Type B pancreatic cell (in vitro differentiated cells): ENCODE results near the gene NATD1. TPM values are rescaled to one million over a fixed set of nuclear protein-coding genes. Genes with fewer than 3 reads are reported as not detected.

ENCODE experiments used
- DNase-seq: peaks from one replicate; pipeline ENCODE4 v3.0.0; 2021; ENCODE audit warnings: mixed read lengths; ENCODE audit not compliant: unreplicated experiment; ENCODE audit errors: extremely low spot score
- H3K27ac Mint-ChIP-seq: 2 replicates; pipeline ENCODE4 v1.8.0; 2021; ENCODE audit warnings: mild to moderate bottlenecking, mixed read lengths
- H3K27me3 Mint-ChIP-seq: 2 replicates; pipeline ENCODE4 v1.8.0; 2021; ENCODE audit warnings: mixed read lengths
- H3K36me3 Mint-ChIP-seq: 2 replicates; pipeline ENCODE4 v1.8.0; 2021; ENCODE audit warnings: mixed read lengths
- H3K4me1 Mint-ChIP-seq: one replicate; pipeline ENCODE4 v1.8.0; 2021; ENCODE audit warnings: mixed read lengths; ENCODE audit not compliant: unreplicated experiment
- H3K4me3 Mint-ChIP-seq: 2 replicates; pipeline ENCODE4 v1.8.0; 2021; ENCODE audit warnings: mild to moderate bottlenecking, mixed read lengths
- H3K9me3 Mint-ChIP-seq: 2 replicates; pipeline ENCODE4 v1.8.0; 2021; ENCODE audit warnings: mixed read lengths
- total RNA-seq: library from RNA; stranded (reverse); gene quantifications from 2 replicates; pipeline ENCODE4 v1.2.1, GENCODE V29; 2021; ENCODE audit warnings: low replicate concordance
- TF ChIP-seq, protein P1 (sequence below): fragments of 200-600 bp; sonication (generic); conservative IDR thresholded peaks from 2 replicates; pipeline ENCODE4 v1.5.0; 2021; ENCODE audit warnings: antibody characterized with exemption, mild to moderate bottlenecking

The NATD1 gene
- total RNA-seq, 1 donor from 2014 or later: 10.7 TPM

DNA sequence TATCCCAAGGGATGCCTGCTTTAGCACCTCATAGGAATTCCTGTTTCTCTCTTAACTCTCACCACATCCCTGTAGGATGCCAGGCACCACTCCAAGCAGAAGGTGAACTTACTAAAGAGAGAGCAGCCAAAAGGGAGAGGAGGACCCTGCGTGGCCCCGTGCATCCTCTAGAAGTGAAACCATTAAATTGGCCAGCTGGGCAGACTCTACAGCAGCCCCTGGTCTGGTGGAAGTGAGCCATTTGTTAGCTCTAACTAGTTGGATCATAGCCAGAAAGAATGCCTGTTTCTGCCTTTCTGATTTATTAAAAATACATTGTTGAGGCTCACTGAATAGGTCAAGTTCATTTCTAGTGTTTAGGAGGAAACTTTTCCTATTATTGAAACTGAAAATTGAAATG, 61.5 kb downstream of the NATD1 start:
- Mint-ChIP-seq H3K4me1 (peaks cover 10% of the 10 kb centered on the region), H3K27me3 (no peaks in the 10 kb centered on the region), H3K4me3 (no peak overlapping the region), H3K27ac (no peak overlapping the region), H3K36me3 (peaks cover 17% of the 10 kb centered on the region), H3K9me3 (no peaks in the 10 kb centered on the region)
- no peak for DNase-seq
- TF ChIP-seq, protein P1, sequence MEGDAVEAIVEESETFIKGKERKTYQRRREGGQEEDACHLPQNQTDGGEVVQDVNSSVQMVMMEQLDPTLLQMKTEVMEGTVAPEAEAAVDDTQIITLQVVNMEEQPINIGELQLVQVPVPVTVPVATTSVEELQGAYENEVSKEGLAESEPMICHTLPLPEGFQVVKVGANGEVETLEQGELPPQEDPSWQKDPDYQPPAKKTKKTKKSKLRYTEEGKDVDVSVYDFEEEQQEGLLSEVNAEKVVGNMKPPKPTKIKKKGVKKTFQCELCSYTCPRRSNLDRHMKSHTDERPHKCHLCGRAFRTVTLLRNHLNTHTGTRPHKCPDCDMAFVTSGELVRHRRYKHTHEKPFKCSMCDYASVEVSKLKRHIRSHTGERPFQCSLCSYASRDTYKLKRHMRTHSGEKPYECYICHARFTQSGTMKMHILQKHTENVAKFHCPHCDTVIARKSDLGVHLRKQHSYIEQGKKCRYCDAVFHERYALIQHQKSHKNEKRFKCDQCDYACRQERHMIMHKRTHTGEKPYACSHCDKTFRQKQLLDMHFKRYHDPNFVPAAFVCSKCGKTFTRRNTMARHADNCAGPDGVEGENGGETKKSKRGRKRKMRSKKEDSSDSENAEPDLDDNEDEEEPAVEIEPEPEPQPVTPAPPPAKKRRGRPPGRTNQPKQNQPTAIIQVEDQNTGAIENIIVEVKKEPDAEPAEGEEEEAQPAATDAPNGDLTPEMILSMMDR: no peak

DNA sequence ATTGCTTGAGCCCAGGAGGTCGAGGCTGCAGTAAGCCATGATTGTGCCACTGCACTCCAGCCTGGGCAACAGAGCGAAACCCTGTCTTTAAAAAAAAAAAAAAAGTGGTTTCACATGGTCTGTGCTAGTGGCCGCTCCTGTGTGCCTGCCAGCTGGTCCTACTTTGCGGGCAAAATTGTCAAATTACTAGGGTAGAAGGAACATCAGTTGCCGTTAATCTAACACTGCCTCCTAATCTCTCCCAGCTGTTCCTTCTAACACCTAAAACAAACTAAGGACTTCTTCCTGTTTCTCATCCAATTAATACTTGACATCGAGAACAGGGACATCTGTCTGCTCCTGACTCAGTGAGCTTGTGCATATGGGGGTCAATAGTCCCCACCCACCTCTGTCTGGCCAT, 63.1 kb downstream of the NATD1 start:
- peaks cover 23% of the 10 kb centered on the region for H3K36me3 Mint-ChIP-seq
- TF ChIP-seq, protein P1: no peak
- peaks cover 10% of the 10 kb centered on the region for H3K4me1 Mint-ChIP-seq
- no peak overlapping the region for H3K27ac Mint-ChIP-seq
- H3K4me3 Mint-ChIP-seq: no peak overlapping the region
- no peaks in the 10 kb centered on the region for H3K27me3 Mint-ChIP-seq
- DNase-seq: no peak
- no peaks in the 10 kb centered on the region for H3K9me3 Mint-ChIP-seq

DNA sequence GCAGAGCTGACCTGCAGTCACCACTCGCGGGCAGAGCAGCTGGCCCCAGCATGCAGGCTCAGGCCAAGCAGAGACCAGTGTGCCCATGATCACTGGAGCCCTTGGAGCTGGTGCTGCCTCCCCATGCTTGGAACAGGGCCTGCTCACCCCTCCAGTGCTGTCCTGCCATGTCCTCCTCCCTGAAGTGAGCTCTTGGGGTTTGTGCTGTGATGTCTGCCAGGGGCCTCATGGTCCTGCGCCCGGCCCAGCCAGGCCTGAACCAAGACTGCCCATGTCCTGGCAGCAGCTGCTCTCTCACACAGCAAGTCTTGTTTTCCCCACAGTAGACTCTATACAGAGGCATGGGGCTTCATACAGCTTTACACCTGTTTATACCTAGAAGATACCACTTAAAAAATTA, 63.8 kb downstream of the NATD1 start:
- no peak for DNase-seq
- no peak overlapping the region for H3K27ac Mint-ChIP-seq
- H3K4me3 Mint-ChIP-seq: no peak overlapping the region
- H3K9me3 Mint-ChIP-seq: no peaks in the 10 kb centered on the region
- TF ChIP-seq, protein P1: no peak
- H3K27me3 Mint-ChIP-seq: no peaks in the 10 kb centered on the region
- H3K4me1 Mint-ChIP-seq: peaks cover 4% of the 10 kb centered on the region
- H3K36me3 Mint-ChIP-seq: peaks cover 26% of the 10 kb centered on the region

Other genes with a start within 250 kb of the NATD1 start
- gene USP22, start 210.4 kb downstream of the NATD1 start, total RNA-seq: 221 and 279 TPM in 2 replicates
- 17.5 and 24.5 TPM in 2 replicates for gene DHRS7B, start 126.4 kb downstream of the NATD1 start, total RNA-seq
- 28.4 and 33.4 TPM in 2 replicates for gene TMEM11, start 39.2 kb downstream of the NATD1 start, total RNA-seq
- gene MAP2K3, start 31.3 kb upstream of the NATD1 start, total RNA-seq: 23.6 and 27.5 TPM in 2 replicates
- gene KCNJ12, start 122.9 kb upstream of the NATD1 start, total RNA-seq: 0.59 and 2.2 TPM in 2 replicates